ENCODE data around the gene PHF11.
"Not testable (repeated sequence)": the region's sequence is repeated elsewhere in the genome, so short reads cannot be mapped to it uniquely, and the experiment has no call there.

The PHF11 gene

GRCh38 chr13:49464085-49464484 lies 31.7 kb upstream of the PHF11 start:
- Histone ChIP-seq H3K4me1 (ENCODE audit: control insufficient read depth, insufficient read depth, low read length) (no peaks in the 10 kb centered on the region), H3K27me3 (ENCODE audit: control insufficient read depth, insufficient read depth, low read length) (no peaks in the 10 kb centered on the region), H3K9ac (ENCODE audit: low read depth, low read length) (no peak overlapping the region), H3K36me3 (ENCODE audit: control insufficient read depth, insufficient read depth, low read length) (no peaks in the 10 kb centered on the region), H3K4me3 (ENCODE audit: low read depth, low read length) (no peak overlapping the region), H3K9me3 (ENCODE audit: control insufficient read depth, insufficient read depth, low read length) (peaks cover 6% of the 10 kb centered on the region)

GRCh38 chr13:49464621-49465325 lies 31.0 kb upstream of the PHF11 start:
- Histone ChIP-seq H3K9me3 (ENCODE audit: control insufficient read depth, insufficient read depth, low read length) (peaks cover 6% of the 10 kb centered on the region), H3K4me3 (ENCODE audit: low read depth, low read length) (no peak overlapping the region), H3K4me1 (ENCODE audit: control insufficient read depth, insufficient read depth, low read length) (no peaks in the 10 kb centered on the region), H3K9ac (ENCODE audit: low read depth, low read length) (no peak overlapping the region), H3K27me3 (ENCODE audit: control insufficient read depth, insufficient read depth, low read length) (no peaks in the 10 kb centered on the region), H3K36me3 (ENCODE audit: control insufficient read depth, insufficient read depth, low read length) (no peaks in the 10 kb centered on the region)

GRCh38 chr13:49466292-49466838 lies 29.4 kb upstream of the PHF11 start:
- no peak overlapping the region for H3K4me3 ChIP-seq (ENCODE audit: low read depth, low read length)
- H3K27me3 ChIP-seq (ENCODE audit: control insufficient read depth, insufficient read depth, low read length), result no peaks in the 10 kb centered on the region
- H3K9me3 ChIP-seq (ENCODE audit: control insufficient read depth, insufficient read depth, low read length), result peaks cover 6% of the 10 kb centered on the region
- H3K36me3 ChIP-seq (ENCODE audit: control insufficient read depth, insufficient read depth, low read length), result no peaks in the 10 kb centered on the region
- H3K4me1 ChIP-seq (ENCODE audit: control insufficient read depth, insufficient read depth, low read length), result no peaks in the 10 kb centered on the region
- H3K9ac ChIP-seq (ENCODE audit: low read depth, low read length), result no peak overlapping the region

- Histone ChIP-seq H3K27me3 (ENCODE audit: control insufficient read depth, insufficient read depth, low read length) (no peaks in the 10 kb centered on the region), H3K4me1 (ENCODE audit: control insufficient read depth, insufficient read depth, low read length) (no peaks in the 10 kb centered on the region), H3K36me3 (ENCODE audit: control insufficient read depth, insufficient read depth, low read length) (no peaks in the 10 kb centered on the region), H3K9me3 (ENCODE audit: control insufficient read depth, insufficient read depth, low read length) (no peaks in the 10 kb centered on the region), H3K4me3 (ENCODE audit: low read depth, low read length) (no peak overlapping the region), H3K9ac (ENCODE audit: low read depth, low read length) (no peak overlapping the region)
These were observed 23.6 kb upstream of the PHF11 start for GRCh38 chr13:49472186-49472585.

GRCh38 chr13:49476529-49476928 lies 19.2 kb upstream of the PHF11 start:
- Histone ChIP-seq H3K4me3 (ENCODE audit: low read depth, low read length) (no peak overlapping the region), H3K9ac (ENCODE audit: low read depth, low read length) (no peak overlapping the region), H3K9me3 (ENCODE audit: control insufficient read depth, insufficient read depth, low read length) (no peaks in the 10 kb centered on the region), H3K27me3 (ENCODE audit: control insufficient read depth, insufficient read depth, low read length) (no peaks in the 10 kb centered on the region), H3K36me3 (ENCODE audit: control insufficient read depth, insufficient read depth, low read length) (no peaks in the 10 kb centered on the region), H3K4me1 (ENCODE audit: control insufficient read depth, insufficient read depth, low read length) (no peaks in the 10 kb centered on the region)

GRCh38 chr13:49481788-49482187 lies 14.0 kb upstream of the PHF11 start:
- H3K4me3 ChIP-seq (ENCODE audit: low read depth, low read length), result no peak overlapping the region
- H3K4me1 ChIP-seq (ENCODE audit: control insufficient read depth, insufficient read depth, low read length), result no peaks in the 10 kb centered on the region
- no peaks in the 10 kb centered on the region for H3K27me3 ChIP-seq (ENCODE audit: control insufficient read depth, insufficient read depth, low read length)
- H3K36me3 ChIP-seq (ENCODE audit: control insufficient read depth, insufficient read depth, low read length), result no peaks in the 10 kb centered on the region
- no peaks in the 10 kb centered on the region for H3K9me3 ChIP-seq (ENCODE audit: control insufficient read depth, insufficient read depth, low read length)
- no peak overlapping the region for H3K9ac ChIP-seq (ENCODE audit: low read depth, low read length)

GRCh38 chr13:49488563-49488962 lies 7.2 kb upstream of the PHF11 start:
- H3K4me1 ChIP-seq (ENCODE audit: control insufficient read depth, insufficient read depth, low read length), result no peaks in the 10 kb centered on the region
- H3K4me3 ChIP-seq (ENCODE audit: low read depth, low read length), result no peak overlapping the region
- H3K36me3 ChIP-seq (ENCODE audit: control insufficient read depth, insufficient read depth, low read length), result no peaks in the 10 kb centered on the region
- H3K9ac ChIP-seq (ENCODE audit: low read depth, low read length), result no peak overlapping the region
- H3K9me3 ChIP-seq (ENCODE audit: control insufficient read depth, insufficient read depth, low read length), result no peaks in the 10 kb centered on the region
- H3K27me3 ChIP-seq (ENCODE audit: control insufficient read depth, insufficient read depth, low read length), result no peaks in the 10 kb centered on the region

GRCh38 chr13:49494645-49495044 lies 1.1 kb upstream of the PHF11 start:
- no peaks in the 10 kb centered on the region for H3K9me3 ChIP-seq (ENCODE audit: control insufficient read depth, insufficient read depth, low read length)
- H3K9ac ChIP-seq (ENCODE audit: low read depth, low read length), result no peak overlapping the region
- no peaks in the 10 kb centered on the region for H3K4me1 ChIP-seq (ENCODE audit: control insufficient read depth, insufficient read depth, low read length)
- peak overlapping the region; percentile 69 for H3K4me3 ChIP-seq (ENCODE audit: low read depth, low read length)
- H3K36me3 ChIP-seq (ENCODE audit: control insufficient read depth, insufficient read depth, low read length), result no peaks in the 10 kb centered on the region
- H3K27me3 ChIP-seq (ENCODE audit: control insufficient read depth, insufficient read depth, low read length), result no peaks in the 10 kb centered on the region

GRCh38 chr13:49496837-49497236 lies 1.1 kb downstream of the PHF11 start:
- not testable (repeated sequence) for H3K4me3 ChIP-seq (ENCODE audit: low read depth, low read length); H3K27me3 ChIP-seq (ENCODE audit: control insufficient read depth, insufficient read depth, low read length); H3K9ac ChIP-seq (ENCODE audit: low read depth, low read length); H3K36me3 ChIP-seq (ENCODE audit: control insufficient read depth, insufficient read depth, low read length); H3K9me3 ChIP-seq (ENCODE audit: control insufficient read depth, insufficient read depth, low read length); H3K4me1 ChIP-seq (ENCODE audit: control insufficient read depth, insufficient read depth, low read length)

GRCh38 chr13:49497272-49497671 lies 1.5 kb downstream of the PHF11 start:
- no peaks in the 10 kb centered on the region for H3K4me1 ChIP-seq (ENCODE audit: control insufficient read depth, insufficient read depth, low read length)
- no peak overlapping the region for H3K9ac ChIP-seq (ENCODE audit: low read depth, low read length)

GRCh38 chr13:49498206-49498605 lies 2.5 kb downstream of the PHF11 start:
- Histone ChIP-seq H3K4me3 (ENCODE audit: low read depth, low read length) (no peak overlapping the region), H3K9me3 (ENCODE audit: control insufficient read depth, insufficient read depth, low read length) (no peaks in the 10 kb centered on the region), H3K9ac (ENCODE audit: low read depth, low read length) (no peak overlapping the region), H3K36me3 (ENCODE audit: control insufficient read depth, insufficient read depth, low read length) (no peaks in the 10 kb centered on the region), H3K27me3 (ENCODE audit: control insufficient read depth, insufficient read depth, low read length) (no peaks in the 10 kb centered on the region), H3K4me1 (ENCODE audit: control insufficient read depth, insufficient read depth, low read length) (no peaks in the 10 kb centered on the region)

More at GRCh38 chr13:49497272-49497671, 1.5 kb downstream of the PHF11 start:
- Histone ChIP-seq H3K9me3 (ENCODE audit: control insufficient read depth, insufficient read depth, low read length) (no peaks in the 10 kb centered on the region), H3K36me3 (ENCODE audit: control insufficient read depth, insufficient read depth, low read length) (no peaks in the 10 kb centered on the region), H3K27me3 (ENCODE audit: control insufficient read depth, insufficient read depth, low read length) (no peaks in the 10 kb centered on the region), H3K4me3 (ENCODE audit: low read depth, low read length) (no peak overlapping the region)

GRCh38 chr13:49499889-49500660 lies 4.3 kb downstream of the PHF11 start:
- no peak overlapping the region for H3K4me3 ChIP-seq (ENCODE audit: low read depth, low read length)
- H3K9ac ChIP-seq (ENCODE audit: low read depth, low read length), result no peak overlapping the region
- no peaks in the 10 kb centered on the region for H3K36me3 ChIP-seq (ENCODE audit: control insufficient read depth, insufficient read depth, low read length)
- H3K4me1 ChIP-seq (ENCODE audit: control insufficient read depth, insufficient read depth, low read length), result no peaks in the 10 kb centered on the region
- no peaks in the 10 kb centered on the region for H3K27me3 ChIP-seq (ENCODE audit: control insufficient read depth, insufficient read depth, low read length)
- no peaks in the 10 kb centered on the region for H3K9me3 ChIP-seq (ENCODE audit: control insufficient read depth, insufficient read depth, low read length)

Measured in iPS-15b (cell line).